Breast epithelium (tissue), 3 donors: ENCODE data around the gene PPP2R3C.

ENCODE experiments used
- CTCF ChIP-seq, 3 donors: fragments of 450-650 bp; IDR thresholded peaks; one replicate each; pipeline ENCODE4 v1.5.1; 2016 to 2017; ENCODE audit warnings: antibody characterized with exemption in 3 of 3, mild to moderate bottlenecking in 3 of 3, moderate library complexity in 3 of 3
- POLR2A ChIP-seq: fragments of 450-650 bp; IDR thresholded peaks from one replicate; pipeline ENCODE4 v1.6.1; 2016; ENCODE audit warnings: antibody characterized with exemption, mild to moderate bottlenecking, moderate library complexity
- POLR2AphosphoS5 ChIP-seq, 3 donors: sonication (generic); formaldehyde crosslinking; IDR thresholded peaks; one replicate each; pipeline ENCODE4 v1.6.1; 2017; ENCODE audit warnings: antibody characterized with exemption in 3 of 3

DNA sequence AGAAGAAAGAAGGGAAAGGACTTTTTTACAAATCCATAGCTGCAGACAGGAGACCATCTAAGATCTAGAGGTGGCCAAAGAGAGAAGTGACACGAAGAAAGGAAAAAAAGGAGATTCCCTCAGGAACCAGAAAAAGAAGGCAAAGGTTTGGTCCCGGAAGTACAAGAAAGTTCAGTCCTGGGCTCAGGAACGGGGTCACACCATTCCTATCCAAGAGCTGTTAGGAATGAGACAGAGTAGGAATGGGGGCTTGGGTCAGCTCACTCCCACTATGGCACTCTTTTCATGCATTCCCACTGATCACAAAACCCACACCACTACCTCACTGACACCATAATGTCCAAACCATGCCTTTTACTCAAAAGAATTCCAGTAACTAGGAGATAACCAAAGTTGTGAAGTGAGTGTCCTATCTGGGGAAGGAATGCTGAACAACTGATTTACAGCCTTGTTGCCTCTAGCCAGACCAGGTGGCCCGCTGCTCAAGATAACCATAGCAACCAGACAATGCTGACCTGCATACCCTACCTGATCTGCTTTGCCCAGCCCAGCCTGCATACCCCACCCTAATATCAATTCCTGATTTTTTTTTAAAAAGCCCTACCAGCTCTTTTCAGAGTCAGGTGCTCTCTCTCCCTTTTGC lies 8.4 kb downstream of the PPP2R3C start:
- TF ChIP-seq CTCF (IDR thresholded peaks at IDR 0.05) (no peak), POLR2A (no peak), POLR2AphosphoS5 (IDR thresholded peaks at IDR 0.05) (no peak)
